ENCODE data around the gene KLHL3.

Gene KLHL3

DNA sequence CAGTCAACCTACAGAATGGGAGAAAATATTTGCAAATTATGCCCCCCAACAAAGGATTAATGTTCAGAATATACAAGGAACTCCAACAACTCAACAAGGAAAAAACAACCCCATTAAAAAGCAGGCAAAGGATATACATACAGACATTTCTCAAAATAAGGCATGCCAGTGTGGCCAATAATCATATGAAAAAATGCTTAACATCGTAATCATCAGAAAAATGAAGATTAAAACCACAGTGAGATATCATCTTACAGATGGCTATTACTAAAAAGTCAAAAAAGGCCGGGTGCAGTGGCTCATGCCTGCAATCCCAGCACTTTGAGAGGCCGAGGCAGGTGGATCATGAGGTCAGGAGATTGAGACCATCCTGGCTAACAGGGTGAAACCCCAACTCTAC, 103.2 kb downstream of the KLHL3 start:
- no peak for DNase-seq (ENCODE audit: low read depth)

- no peak for DNase-seq (ENCODE audit: low read depth)
Measured at GRCh38 chr5:137631453-137631852, 104.4 kb downstream of the KLHL3 start.

DNA sequence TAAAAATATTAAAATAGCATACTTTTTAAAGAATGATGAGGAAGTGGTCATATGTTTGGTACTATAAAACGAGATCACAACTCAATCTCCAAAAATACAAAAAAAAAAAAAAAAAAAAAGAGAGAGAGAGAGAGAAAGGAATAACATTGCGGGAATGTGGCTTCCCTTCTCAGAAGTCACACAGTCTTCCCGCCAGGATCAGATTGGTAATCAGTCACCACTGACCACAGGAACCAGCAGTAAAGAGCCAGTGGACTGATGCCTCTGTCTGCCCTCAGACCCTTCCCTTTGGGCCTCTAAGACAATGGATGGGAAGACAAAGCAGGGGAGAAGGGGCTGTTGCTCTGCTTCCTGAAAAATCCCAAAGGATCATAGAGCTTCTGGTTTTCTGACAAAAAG, 104.9 kb downstream of the KLHL3 start:
- no peak for DNase-seq (ENCODE audit: low read depth)

- DNase-seq (ENCODE audit: low read depth), result no peak
Measured at GRCh38 chr5:137630216-137630971, 105.5 kb downstream of the KLHL3 start.

GRCh38 chr5:137629646-137630045, 106.2 kb downstream of the KLHL3 start:
- DNase-seq (ENCODE audit: low read depth), result no peak

GRCh38 chr5:137627706-137628105, 108.2 kb downstream of the KLHL3 start:
- DNase-seq (ENCODE audit: low read depth), result no peak

- no peak for DNase-seq (ENCODE audit: low read depth)
Measured at GRCh38 chr5:137627293-137627692, 108.6 kb downstream of the KLHL3 start.

DNA sequence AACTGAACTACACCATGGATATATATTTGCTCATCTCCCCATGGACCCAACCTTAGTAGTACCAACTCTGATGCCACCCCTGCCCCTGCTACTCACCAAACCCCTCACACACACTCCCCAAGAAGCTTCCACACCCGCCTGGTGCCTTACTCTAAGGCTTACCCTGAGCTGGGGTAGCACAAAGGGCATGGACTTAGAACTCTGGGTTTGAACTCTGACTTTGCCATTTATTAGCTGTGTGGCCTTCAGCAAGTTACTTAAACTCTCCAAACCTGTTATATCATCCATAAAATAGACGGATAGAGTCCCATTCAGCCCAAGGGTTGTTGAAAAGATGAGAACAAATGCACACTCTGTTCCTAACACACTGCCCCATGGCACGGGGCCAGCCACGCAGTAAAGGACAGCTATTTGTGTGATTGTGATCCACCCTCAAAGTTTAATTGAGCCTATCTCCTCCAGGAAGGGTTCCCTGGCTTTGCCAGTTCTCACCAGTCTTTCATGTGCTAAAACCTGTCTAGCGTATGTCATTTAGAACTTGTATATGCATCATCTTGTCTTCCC, 111.0 kb downstream of the KLHL3 start:
- DNase-seq (ENCODE audit: low read depth), result no peak

DNA sequence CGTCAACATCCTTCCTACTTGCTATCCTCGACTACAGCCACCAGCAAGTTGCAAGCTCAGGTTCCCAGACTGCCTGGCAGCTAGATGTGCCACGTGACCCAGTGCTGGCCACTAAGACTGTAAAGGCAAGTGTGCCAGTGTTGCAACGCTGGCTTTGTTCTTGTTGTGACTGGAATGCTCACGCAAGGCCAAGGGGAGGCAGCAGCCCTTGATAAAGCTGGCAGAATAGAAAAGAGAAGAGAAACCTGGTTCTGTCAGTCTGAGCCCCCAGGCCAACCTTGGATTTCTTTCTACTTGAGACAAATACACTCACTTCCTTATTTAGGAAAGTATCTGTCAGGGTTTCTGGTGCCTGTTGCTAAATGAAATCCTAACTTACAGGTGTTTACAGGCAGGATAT, 113.0 kb downstream of the KLHL3 start:
- DNase-seq (ENCODE audit: low read depth), result no peak

GRCh38 chr5:137621861-137622823, 113.7 kb downstream of the KLHL3 start:
- DNase-seq (ENCODE audit: low read depth), result no peak

DNA sequence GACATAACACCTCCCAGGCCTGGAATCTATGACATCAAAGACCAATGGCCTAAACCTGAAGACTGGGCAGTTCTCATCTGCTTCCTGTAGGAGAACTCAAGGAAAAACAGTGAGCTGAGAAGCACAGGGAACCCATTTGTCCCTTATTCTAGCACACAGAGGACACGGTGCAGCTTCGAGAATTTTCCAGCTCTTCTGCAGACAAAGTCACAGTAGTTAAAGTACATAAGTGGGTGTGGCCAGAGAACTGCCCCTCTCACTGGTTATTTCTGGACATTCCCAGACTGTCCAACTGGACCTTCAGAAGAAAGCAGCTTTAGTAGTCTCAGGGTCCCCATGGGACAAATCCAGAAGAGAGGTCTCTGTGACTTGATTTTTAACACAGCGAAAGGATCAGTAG, 114.6 kb downstream of the KLHL3 start:
- no peak for DNase-seq (ENCODE audit: low read depth)

GRCh38 chr5:137619191-137619870, 116.6 kb downstream of the KLHL3 start:
- DNase-seq (ENCODE audit: low read depth), result peak; percentile 71

DNA sequence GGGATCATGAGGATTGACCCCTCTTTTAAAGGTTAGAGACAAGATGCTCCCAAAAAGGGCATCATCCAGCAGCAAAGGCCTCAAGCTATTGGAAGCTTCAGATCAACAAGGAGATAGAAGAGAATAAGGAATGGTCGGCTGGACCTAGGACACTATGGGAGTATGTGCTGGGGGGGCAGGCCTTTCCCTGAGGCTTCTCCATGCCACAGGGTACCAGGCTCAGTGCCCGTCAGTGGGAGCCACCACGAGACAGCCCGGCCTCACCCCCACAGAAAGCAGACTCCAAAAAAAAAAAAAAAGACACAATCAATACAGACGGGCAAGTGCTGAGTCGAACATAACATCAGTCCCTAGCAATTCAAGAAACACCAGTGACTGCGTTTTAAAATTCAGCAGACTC, 117.4 kb downstream of the KLHL3 start:
- no peak for DNase-seq (ENCODE audit: low read depth)

GRCh38 chr5:137617528-137618205, 118.2 kb downstream of the KLHL3 start:
- DNase-seq (ENCODE audit: low read depth), result no peak

- DNase-seq (ENCODE audit: low read depth), result no peak
Measured at GRCh38 chr5:137616046-137616445, 119.8 kb downstream of the KLHL3 start.

DNA sequence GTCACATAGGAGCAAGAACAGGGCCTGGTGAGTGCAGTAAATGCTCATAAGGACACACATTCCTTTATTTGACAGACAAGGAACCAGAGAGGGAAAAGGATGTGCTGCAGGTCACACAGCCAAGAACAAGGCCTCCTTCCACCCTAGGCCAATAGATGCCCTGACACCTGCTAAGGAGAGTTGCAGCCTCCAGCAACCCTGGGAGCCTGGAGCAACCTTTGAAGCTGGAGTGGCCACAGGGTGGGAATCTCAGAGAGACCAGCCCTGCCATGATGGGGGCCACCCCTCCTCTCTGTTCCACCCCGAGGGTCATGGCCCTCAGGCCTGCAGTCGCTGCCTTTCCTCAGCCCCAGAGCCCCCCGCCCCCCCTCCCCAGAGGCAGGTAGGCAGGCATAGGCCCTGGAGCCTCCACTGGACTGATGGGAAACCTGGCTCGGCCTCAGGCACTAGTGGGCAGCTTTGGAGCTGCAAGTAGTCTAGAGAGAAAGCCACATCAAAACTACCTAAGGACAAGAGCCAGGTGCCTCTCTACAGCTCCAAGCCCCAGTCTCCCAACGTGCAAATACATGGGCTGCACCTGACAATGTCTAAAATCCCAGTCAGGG, 120.6 kb downstream of the KLHL3 start:
- DNase-seq (ENCODE audit: low read depth), result no peak

DNA sequence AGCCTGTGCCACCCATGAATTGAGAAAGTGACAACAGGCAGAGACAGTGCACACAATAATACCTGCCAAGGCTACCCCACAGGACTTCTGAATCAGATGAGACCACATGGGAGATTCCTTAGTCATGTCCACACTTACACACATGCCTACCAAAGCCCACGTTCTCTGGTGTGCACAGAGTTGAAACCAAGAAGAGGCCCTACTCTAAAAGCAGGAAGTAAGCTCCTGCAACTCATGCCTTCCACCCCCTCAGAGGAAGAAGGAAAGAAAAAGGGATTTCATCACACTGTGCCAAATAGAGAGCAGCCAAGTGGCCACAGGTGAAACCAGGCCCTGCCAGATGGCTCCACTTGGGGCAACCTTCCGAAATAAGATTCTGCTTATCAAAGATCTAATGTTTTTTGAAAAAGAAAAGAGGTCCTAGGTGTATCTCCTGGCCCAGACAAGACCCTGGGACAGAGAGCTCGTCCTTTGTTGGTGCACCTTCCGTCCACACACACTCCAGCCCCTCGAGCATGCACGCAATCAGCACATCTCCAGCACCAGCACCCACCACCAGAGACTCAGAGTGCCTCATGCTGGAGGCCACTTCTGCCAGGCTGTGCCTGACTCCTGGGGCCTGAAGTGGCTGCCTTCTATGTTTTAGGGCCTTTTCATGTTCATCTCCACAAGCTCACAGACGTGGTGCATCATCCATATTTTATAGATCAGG, 122.2 kb downstream of the KLHL3 start:
- DNase-seq (ENCODE audit: low read depth), result no peak

DNA sequence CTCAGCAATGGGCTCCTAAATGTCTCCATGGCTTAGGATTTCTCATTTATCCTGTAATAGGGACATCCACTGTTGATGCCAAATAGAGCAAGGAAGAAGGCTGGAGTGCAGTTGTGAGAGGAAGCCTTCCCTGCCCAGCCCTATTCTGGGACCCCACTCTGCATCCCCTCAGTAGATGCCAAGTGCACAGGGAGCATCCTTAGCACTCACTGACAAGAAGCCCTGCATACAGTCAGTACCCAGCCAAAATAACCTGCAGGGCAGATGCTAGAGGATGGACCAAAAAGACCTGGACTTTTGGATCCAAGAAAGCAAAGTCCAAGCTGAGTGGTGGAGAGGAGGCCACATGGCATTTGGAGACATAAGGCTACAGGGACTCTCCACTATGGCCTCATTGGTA, 123.3 kb downstream of the KLHL3 start:
- no peak for DNase-seq (ENCODE audit: low read depth)

DNA sequence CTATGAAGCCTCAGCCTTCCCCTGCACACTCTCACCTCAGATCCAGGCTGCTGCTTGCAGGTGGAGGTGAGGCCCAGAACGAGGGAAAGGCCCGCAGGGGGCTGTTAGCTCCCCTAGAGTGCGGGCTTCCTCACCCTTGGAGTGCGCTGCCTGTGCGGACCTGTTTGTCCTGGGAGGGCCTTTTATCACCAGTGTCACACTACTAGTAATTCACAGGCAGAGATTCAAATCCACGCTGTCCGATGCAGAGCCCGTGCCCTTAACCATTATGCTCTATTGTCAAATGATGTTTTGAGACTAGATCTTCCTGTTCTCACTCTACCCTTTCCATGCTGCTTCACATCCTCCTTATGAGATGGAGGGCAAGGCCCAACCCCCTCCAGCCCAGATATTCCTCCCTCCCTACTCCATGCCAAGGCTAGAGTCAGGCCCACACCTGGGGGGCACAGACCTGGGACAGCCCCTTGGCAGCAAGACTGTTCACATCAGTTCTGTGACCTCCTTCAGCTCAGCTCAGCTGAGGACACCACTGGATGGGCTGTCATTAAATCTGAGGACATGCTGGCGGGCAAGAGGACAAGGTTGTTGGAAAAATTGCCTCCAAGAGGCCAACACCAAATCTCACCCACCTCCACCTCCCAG, 124.0 kb downstream of the KLHL3 start:
- no peak for DNase-seq (ENCODE audit: low read depth)

GRCh38 chr5:137611011-137611580, 124.8 kb downstream of the KLHL3 start:
- no peak for DNase-seq (ENCODE audit: low read depth)

Measured in non-pigmented ciliary epithelial cell (primary cell).